HepG2 (cell line): ENCODE measurements around the gene MGAT1. TPM values are rescaled to one million over a fixed set of nuclear protein-coding genes. Genes with fewer than 3 reads are reported as not detected.

Source experiments
- BCL3 ChIP-seq: sonication (generic); formaldehyde crosslinking; IDR thresholded peaks from 2 replicates; pipeline ENCODE4 v1.5.1; 2020; ENCODE audit warnings: mild to moderate bottlenecking, missing genetic modification reagents, moderate library complexity
- ELF3 ChIP-seq: IDR thresholded peaks from 2 replicates; pipeline ENCODE4 v1.6.1; 2016; ENCODE audit warnings: missing genetic modification reagents, missing compliant biosample characterization
- PRMT3 ChIP-seq: sonication (generic); formaldehyde crosslinking; IDR thresholded peaks from 2 replicates; pipeline ENCODE4 v1.8.1; 2022; ENCODE audit warnings: low read depth, mild to moderate bottlenecking, moderate library complexity, missing genetic modification reagents, borderline replicate concordance
- PTBP1 ChIP-seq: fragments of 200-400 bp; formaldehyde crosslinking; IDR thresholded peaks from 2 replicates; pipeline ENCODE4 v1.6.1; 2018; ENCODE audit warnings: low read length, low read depth; ENCODE audit not compliant: poor library complexity, severe bottlenecking
- SIN3A ChIP-seq: IDR thresholded peaks from 2 replicates; pipeline ENCODE4 v1.6.1; 2011; ENCODE audit warnings: low read depth, mild to moderate bottlenecking, control low read depth, low read length, borderline replicate concordance
- SOX6 ChIP-seq, 2 experiments: fragments of 450-650 bp in 1 of 2; sonication (generic) in 1 of 2; formaldehyde crosslinking in 1 of 2; IDR thresholded peaks; 2 replicates each; pipeline versions ENCODE4 v1.4.0 to v1.6.1; 2017 to 2020; ENCODE audit warnings: antibody characterized with exemption in 1 of 2, mild to moderate bottlenecking in 1 of 2, missing genetic modification reagents in 1 of 2
- SRF ChIP-seq: IDR thresholded peaks from 2 replicates; pipeline ENCODE4 v1.6.1; 2011; ENCODE audit warnings: mild to moderate bottlenecking, low read depth, low read length, moderate library complexity
- ZBTB4 ChIP-seq: sonication (generic); formaldehyde crosslinking; IDR thresholded peaks from 2 replicates; pipeline ENCODE4 v1.4.0; 2020; ENCODE audit warnings: missing genetic modification reagents, mild to moderate bottlenecking, borderline replicate concordance
- ZFYVE20 ChIP-seq: sonication (generic); formaldehyde crosslinking; IDR thresholded peaks from 2 replicates; pipeline ENCODE4 v1.8.0; 2023; ENCODE audit warnings: low read depth, mild to moderate bottlenecking, moderate library complexity, missing genetic modification reagents, borderline replicate concordance
- ZIK1 ChIP-seq: sonication (generic); formaldehyde crosslinking; IDR thresholded peaks from 2 replicates; pipeline ENCODE4 v1.5.0; 2020; ENCODE audit warnings: mild to moderate bottlenecking, low read depth, missing genetic modification reagents, borderline replicate concordance
- ZMAT5 ChIP-seq: sonication (generic); formaldehyde crosslinking; IDR thresholded peaks from 2 replicates; pipeline ENCODE4 v1.5.0; 2020; ENCODE audit warnings: mild to moderate bottlenecking, low read depth, missing genetic modification reagents, borderline replicate concordance
- ZNF160 ChIP-seq: sonication (generic); formaldehyde crosslinking; IDR thresholded peaks from 2 replicates; pipeline ENCODE4 v1.8.0; 2022; ENCODE audit warnings: mild to moderate bottlenecking, inconsistent platforms, missing genetic modification reagents
- ZNF558 ChIP-seq: sonication (generic); formaldehyde crosslinking; IDR thresholded peaks from 2 replicates; pipeline ENCODE4 v1.9.0; 2022; ENCODE audit warnings: mild to moderate bottlenecking, missing genetic modification reagents, borderline replicate concordance
- ZNF75D ChIP-seq: sonication (generic); formaldehyde crosslinking; IDR thresholded peaks from 2 replicates; pipeline ENCODE4 v1.8.1; 2023; ENCODE audit warnings: missing genetic modification reagents, mild to moderate bottlenecking, borderline replicate concordance
- ZNF766 ChIP-seq: sonication (generic); formaldehyde crosslinking; IDR thresholded peaks from 2 replicates; pipeline ENCODE4 v1.5.0; 2020; ENCODE audit warnings: missing genetic modification reagents, borderline replicate concordance
- ZSCAN20 ChIP-seq: sonication (generic); formaldehyde crosslinking; IDR thresholded peaks from 2 replicates; pipeline ENCODE4 v1.4.0; 2020; ENCODE audit warnings: missing genetic modification reagents, mild to moderate bottlenecking, borderline replicate concordance
- polyA plus RNA-seq, 8 experiments: library from polyadenylated mRNA; depleted of rRNA in 3 of 8; stranded (reverse) in 7 of 8; unstranded in 1 of 8; fragments of >200 nt; fragmentation: Illumina TruSeq in 4 of 8; extraction: Trizol in 4 of 8; gene quantifications; 2 replicates each; pipeline versions ENCODE4 v1.2.1 to v1.2.3, GENCODE V29; 2011 to 2016; ENCODE audit warnings: low read depth in 4 of 8, missing spikeins in 1 of 8, mixed read lengths in 1 of 8; ENCODE audit not compliant: insufficient read depth in 1 of 8
- total RNA-seq, 5 experiments: library from RNA; depleted of rRNA; stranded (reverse); fragments of >200 nt; fragmentation: Illumina TruSeq; extraction: Trizol; gene quantifications; 2 replicates each; pipeline ENCODE4 v1.2.3, GENCODE V29; 2016; ENCODE audit warnings: low read depth in 1 of 5
- TF ChIP-seq, protein P1 (sequence below): sonication (generic); formaldehyde crosslinking; conservative IDR thresholded peaks from 2 replicates; pipeline ENCODE4 v1.8.1; 2023; ENCODE audit warnings: missing genetic modification reagents
- TF ChIP-seq, protein P2 (sequence below): sonication (generic); formaldehyde crosslinking; IDR thresholded peaks from 2 replicates; pipeline ENCODE4 v1.4.0; 2020; ENCODE audit warnings: low read depth, mild to moderate bottlenecking, missing genetic modification reagents

MGAT1 gene
- total and polyA plus RNA-seq, 2 of the 13 experiments (the other 11 are each of a cell fraction or from before 2014, with no cell fraction given) = 50.1 to 55.3 TPM

- TF ChIP-seq SOX6 (IDR thresholded peaks at IDR 0.05) (no peak), SOX6 (CRISPR knock-in tag; IDR thresholded peaks at IDR 0.05) (peak; percentile 53; the same call in 1 of the 2 replicates), ZNF75D (CRISPR knock-in tag) (0 out of 2 replicates have a peak, but pooled peaks have one; percentile 54), BCL3 (CRISPR knock-in tag) (no peak; the same call in none of the 2 replicates), ZNF160 (no peak; the same call in 1 of the 2 replicates), ZBTB4 (CRISPR knock-in tag) (0 out of 2 replicates have a peak, but pooled peaks have one; percentile 60), ZSCAN20 (CRISPR knock-in tag) (peak; percentile 66; the same call in 1 of the 2 replicates), ELF3 (peak; percentile 24; the same call in 1 of the 2 replicates), ZFYVE20 (CRISPR knock-in tag) (no peak), SIN3A (peak; percentile 83; the same call in 1 of the 2 replicates), SRF (no peak), ZMAT5 (CRISPR knock-in tag) (no peak), ZIK1 (CRISPR knock-in tag) (no peak), PTBP1 (no peak), ZNF558 (CRISPR knock-in tag) (peak; percentile 86; the same call in 1 of the 2 replicates), PRMT3 (CRISPR knock-in tag) (no peak), ZNF766 (CRISPR knock-in tag) (no peak)
- TF ChIP-seq, protein P1, sequence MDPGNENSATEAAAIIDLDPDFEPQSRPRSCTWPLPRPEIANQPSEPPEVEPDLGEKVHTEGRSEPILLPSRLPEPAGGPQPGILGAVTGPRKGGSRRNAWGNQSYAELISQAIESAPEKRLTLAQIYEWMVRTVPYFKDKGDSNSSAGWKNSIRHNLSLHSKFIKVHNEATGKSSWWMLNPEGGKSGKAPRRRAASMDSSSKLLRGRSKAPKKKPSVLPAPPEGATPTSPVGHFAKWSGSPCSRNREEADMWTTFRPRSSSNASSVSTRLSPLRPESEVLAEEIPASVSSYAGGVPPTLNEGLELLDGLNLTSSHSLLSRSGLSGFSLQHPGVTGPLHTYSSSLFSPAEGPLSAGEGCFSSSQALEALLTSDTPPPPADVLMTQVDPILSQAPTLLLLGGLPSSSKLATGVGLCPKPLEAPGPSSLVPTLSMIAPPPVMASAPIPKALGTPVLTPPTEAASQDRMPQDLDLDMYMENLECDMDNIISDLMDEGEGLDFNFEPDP (CRISPR knock-in tag) = 0 out of 2 replicates have a peak, but pooled peaks have one; percentile 91
- TF ChIP-seq, protein P2, sequence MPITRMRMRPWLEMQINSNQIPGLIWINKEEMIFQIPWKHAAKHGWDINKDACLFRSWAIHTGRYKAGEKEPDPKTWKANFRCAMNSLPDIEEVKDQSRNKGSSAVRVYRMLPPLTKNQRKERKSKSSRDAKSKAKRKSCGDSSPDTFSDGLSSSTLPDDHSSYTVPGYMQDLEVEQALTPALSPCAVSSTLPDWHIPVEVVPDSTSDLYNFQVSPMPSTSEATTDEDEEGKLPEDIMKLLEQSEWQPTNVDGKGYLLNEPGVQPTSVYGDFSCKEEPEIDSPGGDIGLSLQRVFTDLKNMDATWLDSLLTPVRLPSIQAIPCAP = no peak; the same call in 1 of the 2 replicates
Measured at GRCh38 chr5:180810210-180810958, 7.8 kb upstream of the MGAT1 start (continued).
